SK-N-SH (cell line): ENCODE results near the gene MLXIP. TPM values are rescaled to one million over a fixed set of nuclear protein-coding genes. Genes with fewer than 3 reads are reported as not detected.

Source experiments
- CTCF ChIA-PET: fragments of 300-600, 350-600 bp; formaldehyde crosslinking; extraction: SDS; loops from one replicate; lab custom pipeline; 2021; lab: Yijun Ruan, JAX
- POLR2A ChIA-PET: fragments of 350-600 bp; sonication (Branson Sonifier 250); formaldehyde crosslinking; extraction: SDS; loops from one replicate; lab custom pipeline; 2020; ENCODE audit warnings: antibody characterized with exemption, inconsistent platforms; lab: Yijun Ruan, JAX
- DNase-seq: peaks from one replicate; pipeline ENCODE4 v3.0.0; 2012
- H2AFZ ChIP-seq: fragments of 200-600 bp; sonication (generic); 2 replicates; pipeline ENCODE4 v1.8.1; 2016; ENCODE audit warnings: antibody characterized with exemption, mild to moderate bottlenecking, low read depth
- H3F3A ChIP-seq: fragments of 200-600 bp; sonication (generic); replicated peaks from 2 replicates; pipeline ENCODE3; 2016; ENCODE audit warnings: antibody characterized with exemption, mild to moderate bottlenecking; ENCODE audit not compliant: insufficient read depth
- H3K27ac ChIP-seq, 2 experiments: fragments of 200-500 bp in 1 of 2; fragments of 200-600 bp in 1 of 2; sonication (Bioruptor generic) in 1 of 2; sonication (generic), shearing (Covaris generic) in 1 of 2; 2 replicates each; pipeline versions ENCODE4 v1.5.1 to v1.6.1; 2014 to 2016; ENCODE audit warnings: low read depth in 2 of 2, inconsistent platforms in 1 of 2, low read length in 1 of 2, mild to moderate bottlenecking in 1 of 2, mixed read lengths in 1 of 2
- H3K27me3 ChIP-seq: fragments of 200-600 bp; sonication (generic), shearing (Covaris generic); 2 replicates; pipeline ENCODE4 v1.6.1; 2016; ENCODE audit warnings: mixed run types; ENCODE audit not compliant: insufficient read depth
- H3K36me3 ChIP-seq, 2 experiments: fragments of 200-500 bp in 1 of 2; fragments of 200-600 bp in 1 of 2; sonication (Bioruptor generic) in 1 of 2; sonication (generic) in 1 of 2; replicated peaks in 1 of 2; 2 replicates each; pipeline versions ENCODE3 to v1.5.1; 2014 to 2016; ENCODE audit warnings: low read length in 1 of 2, mild to moderate bottlenecking in 1 of 2; ENCODE audit not compliant: insufficient read depth in 2 of 2, control insufficient read depth in 1 of 2
- H3K4me1 ChIP-seq, 2 experiments: fragments of 200-500 bp in 1 of 2; fragments of 200-600 bp in 1 of 2; sonication (Bioruptor generic) in 1 of 2; sonication (generic), shearing (Covaris generic) in 1 of 2; 2 replicates each; pipeline versions ENCODE4 v1.5.1 to v1.6.1; 2014 to 2016; ENCODE audit warnings: low read depth in 1 of 2, low read length in 1 of 2, mixed run types in 1 of 2; ENCODE audit not compliant: insufficient read depth in 2 of 2, control insufficient read depth in 1 of 2
- H3K4me2 ChIP-seq: fragments of 200-600 bp; sonication (generic), shearing (Covaris generic); 2 replicates; pipeline ENCODE4 v1.6.1; 2017; ENCODE audit warnings: mixed run types
- H3K4me3 ChIP-seq, 2 experiments: fragments of 200-500 bp in 1 of 2; fragments of 200-600 bp in 1 of 2; sonication (Bioruptor generic) in 1 of 2; sonication (generic), shearing (Covaris generic) in 1 of 2; 2 replicates each; pipeline versions ENCODE4 v1.5.1 to v1.8.1; 2014 to 2016; ENCODE audit warnings: low read depth in 2 of 2, inconsistent platforms in 1 of 2, low read length in 1 of 2, mild to moderate bottlenecking in 1 of 2, mixed read lengths in 1 of 2, moderate library complexity in 1 of 2
- H3K79me2 ChIP-seq: fragments of 200-600 bp; sonication (generic); 2 replicates; pipeline ENCODE4 v1.8.1; 2017; ENCODE audit warnings: mild to moderate bottlenecking; ENCODE audit not compliant: insufficient read depth
- H3K9ac ChIP-seq: fragments of 200-600 bp; sonication (generic); 2 replicates; pipeline ENCODE4 v1.6.1; 2017; ENCODE audit warnings: mixed run types
- H3K9me2 ChIP-seq: fragments of 200-600 bp; sonication (generic); 2 replicates; pipeline ENCODE4 v1.6.1; 2017; ENCODE audit warnings: mixed run types
- H3K9me3 ChIP-seq: fragments of 200-600 bp; sonication (generic); 2 replicates; pipeline ENCODE4 v1.6.1; 2017; ENCODE audit warnings: mixed run types, mild to moderate bottlenecking, moderate library complexity
- H4K20me1 ChIP-seq: fragments of 200-600 bp; sonication (generic); 2 replicates; pipeline ENCODE4 v1.6.1; 2017; ENCODE audit warnings: mild to moderate bottlenecking, mixed run types; ENCODE audit not compliant: insufficient read depth
- EP300 ChIP-seq, 2 experiments: IDR thresholded peaks; 2 replicates each; pipeline versions ENCODE4 v1.4.0 to v1.6.1; 2012; ENCODE audit warnings: borderline replicate concordance in 1 of 2, low read depth in 1 of 2, low read length in 1 of 2
- FOXM1 ChIP-seq: IDR thresholded peaks from 2 replicates; pipeline ENCODE4 v1.4.0; 2012; ENCODE audit warnings: low read depth, mild to moderate bottlenecking
- GATA2 ChIP-seq: sonication (generic); formaldehyde crosslinking; IDR thresholded peaks from 2 replicates; pipeline ENCODE4 v1.5.0; 2020; ENCODE audit warnings: mild to moderate bottlenecking, missing genetic modification reagents
- IRF3 ChIP-seq: fragments of 150-350 bp; IDR thresholded peaks from 2 replicates; pipeline ENCODE4 v1.6.1; 2016; ENCODE audit warnings: mild to moderate bottlenecking, low read depth, low read length
- JUND ChIP-seq: IDR thresholded peaks from 2 replicates; pipeline ENCODE4 v1.4.0; 2012
- MAX ChIP-seq: IDR thresholded peaks from 2 replicates; pipeline ENCODE4 v1.4.0; 2012; ENCODE audit warnings: low read depth
- MXI1 ChIP-seq: IDR thresholded peaks from 2 replicates; pipeline ENCODE4 v1.6.1; 2012; ENCODE audit warnings: mild to moderate bottlenecking, low read depth, low read length, improper control_type of control experiment
- NFIC ChIP-seq: IDR thresholded peaks from 2 replicates; pipeline ENCODE4 v1.4.0; 2012; ENCODE audit warnings: borderline replicate concordance
- NRF1 ChIP-seq: IDR thresholded peaks from 2 replicates; pipeline ENCODE4 v1.6.1; 2012; ENCODE audit warnings: low read depth, mild to moderate bottlenecking, low read length
- RAD21 ChIP-seq: IDR thresholded peaks from 2 replicates; pipeline ENCODE4 v1.6.1; 2012; ENCODE audit warnings: mild to moderate bottlenecking, low read length
- RFX5 ChIP-seq: IDR thresholded peaks from 2 replicates; pipeline ENCODE4 v1.6.1; 2012; ENCODE audit warnings: mild to moderate bottlenecking, improper control_type of control experiment, low read length
- RXRA ChIP-seq: IDR thresholded peaks from 2 replicates; pipeline ENCODE4 v1.4.0; 2012; ENCODE audit warnings: low read depth, mild to moderate bottlenecking, borderline replicate concordance
- SIN3A ChIP-seq: IDR thresholded peaks from 2 replicates; pipeline ENCODE4 v1.6.1; 2012; ENCODE audit warnings: low read depth, mild to moderate bottlenecking, low read length, moderate library complexity, borderline replicate concordance
- ZBTB33 ChIP-seq: IDR thresholded peaks from 2 replicates; pipeline ENCODE4 v1.4.0; 2012; ENCODE audit warnings: low read depth, borderline replicate concordance
- WGBS: methylation state at CpG from one replicate; pipeline ENCODE4 v1.1.6; 2017; ENCODE audit warnings: low lambda C conversion rate; 5-methylcytosine and 5-hydroxymethylcytosine counted together
- polyA plus RNA-seq, 3 experiments: library from polyadenylated mRNA; depleted of rRNA; stranded (reverse); fragments of >200 nt; gene quantifications; 2 replicates each; pipeline ENCODE4 v1.2.3, GENCODE V29; 2012

MLXIP gene
- polyA plus RNA-seq, 1 of the 3 experiments (the other 2 are of a cell fraction): 11.0 TPM

- H3K9me2 ChIP-seq: no peaks in the 10 kb centered on the region
- 95% methylated on average over 1 of the region's 1 CpG for whole genome bisulfite sequencing
- CTCF ChIA-PET: interaction anchor here (0.9 to 3.9 kb wide), 2 partner anchors 9 to 19 kb away, joined by 3 to 17 read pairs; no protein-coding TSS in a partner anchor
These were observed 4.7 kb upstream of the MLXIP start for GRCh38 chr12:122073815-122074214.

More at GRCh38 chr12:122073815-122074214, 4.7 kb upstream of the MLXIP start:
- Histone ChIP-seq H3K4me1 (peaks cover 12 to 13% of the 10 kb centered on the region in 2 experiments; a peak in 3 of 4 replicates), H2AFZ (no peak overlapping the region), H3K79me2 (peaks cover under 1% of the 10 kb centered on the region; the same call in 1 of the 2 replicates), H4K20me1 (no peaks in the 10 kb centered on the region), H3K9ac (no peak overlapping the region), H3K9me3 (no peaks in the 10 kb centered on the region), H3K36me3 (no peaks in the 10 kb centered on the region), H3K4me3 (no peak overlapping the region)
- DNase-seq: no peak
- TF ChIP-seq ZBTB33: no peak
- TF ChIP-seq NFIC: no peak
- no peak for TF ChIP-seq FOXM1
- TF ChIP-seq RXRA: no peak
- TF ChIP-seq IRF3: no peak
- no peak for TF ChIP-seq NRF1
- no peak for TF ChIP-seq SIN3A
- no peak for TF ChIP-seq RFX5
- no peak for TF ChIP-seq JUND
- TF ChIP-seq EP300 (IDR thresholded peaks at IDR 0.05; ENCODE audit: borderline replicate concordance in 1 of 2, low read depth in 1 of 2, low read length in 1 of 2): no peak
- no peak for TF ChIP-seq MAX
- no peak for TF ChIP-seq MXI1
- TF ChIP-seq GATA2 (CRISPR knock-in tag): no peak
- no peak for TF ChIP-seq RAD21
- TF ChIP-seq, all 33 proteins: peak for 0
- H3K27me3 ChIP-seq: no peaks in the 10 kb centered on the region
- no peak overlapping the region for H3K27ac ChIP-seq
- no peak overlapping the region for H3K4me2 ChIP-seq
- POLR2A ChIA-PET: no interaction called here
- peaks cover 22% of the 10 kb centered on the region for H3F3A ChIP-seq
